Measurements from ENCODE around the gene RIN3.

The RIN3 gene

DNA sequence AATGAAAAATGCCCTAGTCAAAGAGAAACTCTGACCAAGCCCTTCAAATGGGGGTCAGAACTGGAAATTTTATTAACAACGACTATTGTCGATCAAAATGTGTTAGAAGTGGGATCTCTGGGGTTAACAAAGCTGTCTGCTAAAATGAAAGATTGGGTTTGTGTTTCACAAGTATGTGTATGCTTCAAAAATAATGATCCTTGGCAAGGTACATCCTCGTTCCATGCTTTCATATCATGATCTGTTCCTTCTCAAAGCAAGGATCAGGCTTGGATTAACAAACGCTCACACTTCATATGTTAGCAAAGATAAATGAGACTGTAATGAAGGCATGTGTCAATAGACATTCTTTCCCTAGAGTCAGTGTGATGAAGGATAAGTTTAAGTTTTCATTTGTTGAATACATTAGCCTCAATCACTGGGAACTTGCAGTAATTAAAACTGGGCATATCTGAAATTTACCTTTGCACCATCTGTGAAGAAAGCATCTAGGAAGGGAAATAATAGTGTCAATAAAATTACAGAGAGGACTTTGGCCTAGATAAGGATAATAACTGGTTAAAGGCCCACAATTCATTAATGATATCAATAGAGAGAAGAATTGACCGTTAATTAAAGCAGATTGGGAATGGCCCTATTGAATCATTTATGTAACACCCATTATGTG is 91.8 kb downstream of the RIN3 start:
- no peak for TF ChIP-seq Cebpa-rat (IDR thresholded peaks at IDR 0.05)
- Histone ChIP-seq H3K36me3 (peaks cover 0 to 16% (median 0%) of the 10 kb centered on the region in 11 experiments; a peak in 6 of 22 replicates), H3K9ac (no peak overlapping the region), H3K4me2 (no peak overlapping the region), H3K27me3 (no peaks in the 10 kb centered on the region), H4K20me1 (peaks cover 0 to 10% (median 0%) of the 10 kb centered on the region in 11 experiments; a peak in 2 of 22 replicates), H3K4me3 (no peak overlapping the region), H3K9me3 (replicated peaks in 1 of 11) (peaks cover 8 to 27% (median 18%) of the 10 kb centered on the region in 11 experiments; a peak in 17 of 22 replicates), H3K4me1 (peaks cover 12 to 53% (median 46%) of the 10 kb centered on the region in 10 experiments), H3K27ac (no peak overlapping the region)

DNA sequence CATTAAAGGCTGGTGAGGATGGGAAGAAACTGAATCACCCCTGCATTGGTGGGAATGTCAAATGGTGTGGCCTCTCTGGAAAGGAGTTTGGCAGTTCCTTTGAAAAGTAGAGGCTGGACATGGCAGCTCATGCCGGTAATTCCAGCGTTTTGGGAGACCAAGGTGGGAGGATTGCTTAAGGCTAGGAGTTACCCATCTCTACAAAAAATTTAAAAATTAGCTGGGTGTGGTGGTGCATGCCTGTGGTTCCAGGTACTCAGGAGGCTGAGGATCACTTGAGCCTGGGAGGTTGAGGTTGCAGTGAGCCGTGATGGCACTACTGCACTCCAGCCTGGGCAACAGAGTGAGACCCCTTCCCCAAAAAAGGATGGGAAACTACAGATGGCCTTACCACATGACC is 93.7 kb downstream of the RIN3 start:
- Histone ChIP-seq H3K4me2 (no peak overlapping the region), H3K36me3 (peaks cover 0 to 22% (median 0%) of the 10 kb centered on the region in 11 experiments; a peak in 8 of 22 replicates), H4K20me1 (peaks cover 0 to 6% (median 0%) of the 10 kb centered on the region in 11 experiments; a peak in 2 of 22 replicates), H3K9me3 (replicated peaks in 1 of 11) (peaks cover 8 to 32% (median 18%) of the 10 kb centered on the region in 11 experiments; a peak in 17 of 22 replicates), H3K4me1 (peaks cover 0 to 40% (median 30%) of the 10 kb centered on the region in 10 experiments; a peak in 15 of 20 replicates), H3K27me3 (no peaks in the 10 kb centered on the region), H3K27ac (no peak overlapping the region), H3K4me3 (no peak overlapping the region; a peak in 1 of 20 replicates), H3K9ac (no peak overlapping the region)
- TF ChIP-seq Cebpa-rat (IDR thresholded peaks at IDR 0.05), result no peak

DNA sequence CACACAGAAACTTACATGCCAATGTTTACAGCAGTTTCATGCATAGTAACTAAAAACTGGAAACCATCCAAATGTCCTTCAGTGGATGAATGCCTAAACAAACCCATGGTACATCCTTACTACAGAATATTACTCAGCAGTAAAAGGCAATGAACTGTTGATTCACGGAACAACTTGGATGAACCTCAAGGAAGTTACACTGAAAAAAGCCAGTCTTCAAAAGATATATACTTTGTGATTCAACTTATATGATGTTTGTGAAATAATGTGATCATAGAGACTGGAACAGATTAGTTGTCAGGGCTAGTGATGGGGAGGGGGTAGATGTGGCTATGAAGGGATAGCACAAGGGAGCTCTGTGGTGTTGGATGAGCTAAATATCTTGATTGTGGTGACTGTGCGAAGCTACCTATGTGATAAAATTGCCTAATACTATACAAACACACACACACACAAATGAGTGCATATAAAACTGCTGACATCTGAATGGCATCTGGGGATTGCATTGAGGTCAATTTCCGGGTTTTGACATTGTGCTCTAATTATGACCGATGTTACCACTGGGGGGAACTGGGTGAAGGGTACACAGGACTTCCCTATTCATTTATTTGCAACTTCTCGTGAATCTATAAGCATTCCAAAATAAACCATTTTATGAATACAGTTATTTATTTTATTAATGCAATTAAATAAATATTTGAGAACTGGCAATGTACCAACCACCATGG is 94.3 kb downstream of the RIN3 start:
- peaks cover 8 to 32% (median 18%) of the 10 kb centered on the region in 11 experiments; a peak in 17 of 22 replicates for H3K9me3 ChIP-seq (replicated peaks in 1 of 11)
- no peak overlapping the region for H3K27ac ChIP-seq
- no peak overlapping the region for H3K9ac ChIP-seq
- TF ChIP-seq Cebpa-rat (IDR thresholded peaks at IDR 0.05), result no peak
- peaks cover 0 to 22% (median 0%) of the 10 kb centered on the region in 11 experiments; a peak in 8 of 22 replicates for H3K36me3 ChIP-seq
- no peak overlapping the region for H3K4me2 ChIP-seq
- peaks cover 0 to 6% (median 0%) of the 10 kb centered on the region in 11 experiments; a peak in 2 of 22 replicates for H4K20me1 ChIP-seq
- H3K4me1 ChIP-seq, result peaks cover 0 to 36% (median 25%) of the 10 kb centered on the region in 10 experiments; a peak in 15 of 20 replicates
- no peak overlapping the region for H3K4me3 ChIP-seq
- H3K27me3 ChIP-seq, result no peaks in the 10 kb centered on the region

DNA sequence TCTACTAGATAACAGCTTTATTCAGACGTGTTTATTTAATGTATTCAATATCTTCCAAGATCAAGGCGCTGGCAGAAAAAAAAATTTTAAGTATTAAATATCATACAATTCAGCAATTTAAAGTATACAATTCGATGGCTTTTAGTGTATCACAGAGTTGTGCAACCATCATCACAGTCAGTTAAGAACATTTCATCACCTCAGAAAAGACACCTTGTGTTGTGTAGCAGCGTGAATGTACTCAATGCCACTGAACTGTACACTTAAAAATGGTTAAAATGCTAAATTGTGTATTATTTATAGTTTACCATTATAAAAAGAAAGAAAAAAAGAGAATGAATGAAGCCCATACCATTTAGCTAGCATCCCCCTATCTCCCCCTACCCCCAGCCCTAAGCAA is 96.4 kb downstream of the RIN3 start:
- Histone ChIP-seq H3K4me1 (peaks cover 2 to 40% (median 27%) of the 10 kb centered on the region in 10 experiments; a peak in 19 of 20 replicates), H3K36me3 (peaks cover 0 to 22% (median 0%) of the 10 kb centered on the region in 11 experiments; a peak in 8 of 22 replicates), H3K9me3 (replicated peaks in 1 of 11) (peaks cover 8 to 32% (median 18%) of the 10 kb centered on the region in 11 experiments; a peak in 17 of 22 replicates), H3K27ac (peak overlapping the region in 4 of 11 experiments; percentile 31 to 57 (median 46); a peak in 8 of 22 replicates), H3K4me2 (peak overlapping the region in 6 of 11 experiments; percentile 8 to 70 (median 54); a peak in 12 of 22 replicates), H3K9ac (peak overlapping the region in 1 of 11 experiments; percentile 3; a peak in 1 of 22 replicates), H4K20me1 (peaks cover 0 to 5% (median 0%) of the 10 kb centered on the region in 11 experiments; a peak in 2 of 22 replicates), H3K27me3 (no peaks in the 10 kb centered on the region), H3K4me3 (no peak overlapping the region)
- no peak for TF ChIP-seq Cebpa-rat (IDR thresholded peaks at IDR 0.05)

DNA sequence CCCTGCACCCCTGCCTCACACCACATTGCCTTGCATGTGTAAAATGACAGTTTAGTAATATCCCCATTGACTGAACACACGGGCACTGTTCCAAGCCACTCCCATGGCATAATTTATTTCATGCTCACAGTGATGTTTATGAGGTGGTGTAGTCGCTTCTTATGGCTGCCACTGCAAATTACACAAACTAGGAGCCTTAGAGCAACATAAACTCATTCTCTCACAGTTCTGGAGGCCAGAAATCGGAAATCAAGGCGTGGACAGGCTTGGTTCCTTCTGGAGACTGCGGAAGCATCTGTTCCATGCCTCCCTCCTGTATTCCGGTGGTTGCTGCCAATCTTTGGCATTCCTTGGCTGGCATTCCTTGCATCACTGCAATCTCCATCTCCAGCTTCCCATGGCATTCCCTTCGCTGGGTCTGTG is 97.3 kb downstream of the RIN3 start:
- peaks cover 0 to 21% (median 0%) of the 10 kb centered on the region in 11 experiments; a peak in 9 of 22 replicates for H3K36me3 ChIP-seq
- peak overlapping the region in 2 of 11 experiments; percentile 52 to 57; a peak in 2 of 22 replicates for H3K27ac ChIP-seq
- H3K27me3 ChIP-seq, result no peaks in the 10 kb centered on the region
- H3K4me1 ChIP-seq, result peaks cover 11 to 49% (median 36%) of the 10 kb centered on the region in 10 experiments
- H3K9me3 ChIP-seq (replicated peaks in 1 of 11), result peaks cover 8 to 30% (median 18%) of the 10 kb centered on the region in 11 experiments; a peak in 17 of 22 replicates
- TF ChIP-seq Cebpa-rat (IDR thresholded peaks at IDR 0.05), result no peak
- peaks cover 0 to 5% (median 0%) of the 10 kb centered on the region in 11 experiments; a peak in 2 of 22 replicates for H4K20me1 ChIP-seq
- no peak overlapping the region for H3K4me3 ChIP-seq
- no peak overlapping the region for H3K9ac ChIP-seq
- H3K4me2 ChIP-seq, result peak overlapping the region in 3 of 11 experiments; percentile 64 to 70 (median 69); a peak in 5 of 22 replicates

DNA sequence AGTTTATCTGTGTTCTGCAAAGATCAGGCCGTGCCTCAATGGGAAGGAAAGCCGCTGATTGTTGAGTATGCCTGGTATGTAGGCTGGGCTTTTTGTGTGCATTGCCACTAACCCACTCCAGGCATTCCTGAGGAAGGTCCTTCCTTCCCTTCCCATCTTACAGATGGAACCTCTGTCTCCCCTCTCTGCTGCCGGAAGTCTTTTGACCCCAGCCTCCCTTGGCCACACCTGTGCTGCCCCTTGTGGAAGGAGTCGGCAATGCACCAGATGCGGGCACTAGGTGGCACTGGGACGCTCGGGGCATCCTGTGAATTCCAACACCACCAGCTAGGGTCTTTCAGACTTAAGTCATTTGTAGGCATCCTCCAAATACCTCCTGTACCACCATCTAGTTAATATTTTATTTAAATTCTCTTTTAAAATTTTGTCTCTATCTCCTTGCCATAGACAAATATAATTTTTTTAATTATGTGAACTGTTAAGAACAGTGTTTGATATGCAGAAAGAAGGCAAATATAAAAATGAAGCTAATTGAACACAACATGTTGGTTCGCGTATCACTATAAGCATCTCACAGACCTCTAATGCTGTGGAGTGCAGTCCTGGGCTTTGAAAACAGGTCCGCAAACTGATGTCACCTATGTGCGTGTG is 99.6 kb downstream of the RIN3 start:
- TF ChIP-seq Cebpa-rat (IDR thresholded peaks at IDR 0.05), result no peak
- H3K9me3 ChIP-seq (replicated peaks in 1 of 11), result peaks cover 0 to 7% (median 0%) of the 10 kb centered on the region in 11 experiments; a peak in 6 of 22 replicates
- H3K4me1 ChIP-seq, result peaks cover 15 to 55% (median 39%) of the 10 kb centered on the region in 10 experiments
- peaks cover 0 to 19% (median 0%) of the 10 kb centered on the region in 11 experiments; a peak in 5 of 22 replicates for H3K36me3 ChIP-seq
- H3K27me3 ChIP-seq, result no peaks in the 10 kb centered on the region
- H3K9ac ChIP-seq, result no peak overlapping the region
- no peak overlapping the region for H3K27ac ChIP-seq
- peak overlapping the region in 8 of 11 experiments; percentile 7 to 46 (median 33); a peak in 6 of 22 replicates for H3K4me2 ChIP-seq
- H3K4me3 ChIP-seq, result no peak overlapping the region
- H4K20me1 ChIP-seq, result peaks cover 0 to 5% (median 0%) of the 10 kb centered on the region in 11 experiments; a peak in 2 of 22 replicates

DNA sequence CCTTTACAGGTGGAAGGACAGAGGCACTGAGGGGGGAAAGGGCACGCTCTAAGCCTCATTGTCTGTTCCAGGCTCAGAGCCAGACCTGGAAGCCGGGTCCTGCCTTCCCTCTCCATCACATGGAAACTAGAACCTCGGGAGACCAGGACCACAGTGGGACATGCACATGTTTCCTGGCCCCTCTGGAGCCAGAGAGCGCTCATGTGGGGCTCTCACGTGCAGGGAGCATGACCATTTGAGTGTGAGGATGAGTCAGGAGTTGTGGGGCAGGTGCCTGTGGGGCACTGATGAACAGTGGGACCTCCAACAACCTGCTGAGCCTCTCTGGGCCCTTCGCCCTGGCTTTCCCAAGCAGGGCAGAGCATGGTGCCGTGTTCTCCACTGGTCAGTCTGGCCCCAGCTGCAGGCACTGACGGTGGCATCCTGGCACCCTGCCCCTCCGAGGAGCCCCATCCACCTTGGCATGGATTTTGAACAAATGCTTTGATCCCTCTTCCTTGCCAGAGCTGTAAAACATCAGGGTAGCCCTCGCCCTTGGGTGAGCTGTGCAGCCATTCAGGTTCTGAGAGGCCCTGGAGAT is 100.2 kb downstream of the RIN3 start:
- Histone ChIP-seq H3K4me3 (no peak overlapping the region), H3K9ac (no peak overlapping the region), H4K20me1 (peaks cover 0 to 5% (median 0%) of the 10 kb centered on the region in 11 experiments; a peak in 2 of 22 replicates), H3K27ac (no peak overlapping the region; a peak in 1 of 22 replicates), H3K9me3 (replicated peaks in 1 of 11) (peaks cover 0 to 6% (median 0%) of the 10 kb centered on the region in 11 experiments; a peak in 1 of 22 replicates), H3K4me2 (peak overlapping the region in 9 of 11 experiments; percentile 7 to 46 (median 35); a peak in 13 of 22 replicates), H3K36me3 (peaks cover 0 to 22% (median 0%) of the 10 kb centered on the region in 11 experiments; a peak in 5 of 22 replicates), H3K27me3 (no peaks in the 10 kb centered on the region), H3K4me1 (peaks cover 15 to 55% (median 39%) of the 10 kb centered on the region in 10 experiments)
- no peak for TF ChIP-seq Cebpa-rat (IDR thresholded peaks at IDR 0.05)

Measured in BLaER1 treated with 17β-estradiol and CSF1 and Interleukin-3, amounts not matched to agents 10 nM and 100 nM (cell line).